Stimulated activated CD4-positive, alpha-beta T cell treated with anti-CD3 and anti-CD28 coated beads, Interleukin-1b, Interleukin-23, amount 100 ng/mL, for 24 hours (primary cell): ENCODE measurements around the gene VPS18.

Experiments used
- DNase-seq, 4 experiments: peaks; one replicate each; pipeline ENCODE4 v3.0.0-alpha.2; 2020; ENCODE audit warnings: low read depth in 4 of 4, low spot score in 1 of 4

VPS18 gene

DNA sequence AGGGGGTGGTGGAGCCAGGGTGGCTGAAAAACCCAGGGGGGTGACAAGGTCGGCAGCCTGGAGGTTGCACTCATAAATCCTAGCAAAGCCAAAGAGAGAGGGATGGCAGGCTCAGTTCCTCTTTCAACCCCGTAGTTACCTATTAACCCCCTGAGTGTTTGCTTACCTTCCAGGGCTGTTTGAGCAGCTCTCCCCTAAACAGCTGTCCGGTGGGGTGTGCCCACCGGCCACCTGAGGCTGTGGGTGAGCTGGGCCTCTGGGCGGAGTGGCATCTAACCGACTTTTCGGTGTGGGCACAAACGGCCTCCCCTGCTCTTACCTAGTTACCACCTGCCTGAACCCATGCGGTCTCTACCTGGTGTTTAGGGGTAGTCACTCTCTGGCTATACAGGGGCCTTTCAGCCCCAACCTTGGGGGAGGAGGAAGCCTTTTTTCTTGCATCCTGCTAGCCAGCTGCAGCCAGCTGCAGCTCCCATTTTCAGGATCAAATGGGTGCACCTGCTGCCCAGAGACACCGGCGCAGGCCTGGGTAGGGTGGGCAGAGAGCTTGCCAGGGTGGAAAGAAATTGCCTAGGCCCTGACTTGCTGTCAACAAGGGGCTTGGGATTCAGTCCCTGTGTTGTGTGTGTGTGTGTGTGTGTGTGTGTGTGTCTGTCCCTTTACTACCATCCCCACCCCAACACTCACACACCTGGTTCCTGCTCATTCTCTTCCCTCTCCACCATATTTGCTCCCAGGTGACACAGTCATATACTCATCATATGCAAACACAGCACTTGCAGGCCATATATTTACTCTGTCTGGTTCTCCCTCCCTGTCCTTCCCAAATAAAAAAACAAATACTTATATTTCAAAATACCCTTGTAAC is 38.6 kb downstream of the VPS18 start:
- DNase-seq: no peak

DNA sequence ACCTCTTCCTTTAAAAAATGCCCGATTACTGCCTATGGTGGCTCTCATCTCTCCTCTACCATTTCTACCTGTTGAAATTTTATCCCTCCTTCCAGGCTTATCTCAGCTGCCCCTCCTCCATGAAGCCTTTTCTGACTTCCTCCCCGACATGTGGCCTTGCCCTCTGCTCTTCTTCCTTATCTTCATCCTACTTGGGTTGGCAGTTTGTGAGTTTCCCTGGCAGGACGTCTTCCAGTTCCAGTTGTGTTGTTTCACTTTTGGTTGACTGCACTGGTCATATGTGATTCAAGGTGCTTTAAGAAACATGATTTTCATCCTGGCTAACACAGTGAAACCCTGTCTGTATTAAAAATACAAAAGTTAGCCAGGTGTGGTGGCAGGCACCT is 39.3 kb downstream of the VPS18 start:
- DNase-seq: no peak

DNA sequence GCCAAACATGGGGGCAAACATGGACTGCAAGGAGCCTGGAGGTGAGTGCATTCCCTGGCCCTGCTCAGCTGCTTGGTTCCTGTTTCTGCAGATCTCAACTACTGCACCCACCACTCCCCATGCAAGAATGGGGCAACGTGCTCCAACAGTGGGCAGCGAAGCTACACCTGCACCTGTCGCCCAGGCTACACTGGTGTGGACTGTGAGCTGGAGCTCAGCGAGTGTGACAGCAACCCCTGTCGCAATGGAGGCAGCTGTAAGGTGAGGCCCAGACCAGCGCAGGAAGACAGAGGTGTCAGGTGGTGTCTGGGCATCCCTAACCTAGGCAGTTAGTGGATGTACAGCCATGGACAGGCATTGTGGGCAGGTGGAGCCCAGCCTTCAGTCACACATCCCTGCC is 40.2 kb downstream of the VPS18 start:
- DNase-seq: no peak

DNA sequence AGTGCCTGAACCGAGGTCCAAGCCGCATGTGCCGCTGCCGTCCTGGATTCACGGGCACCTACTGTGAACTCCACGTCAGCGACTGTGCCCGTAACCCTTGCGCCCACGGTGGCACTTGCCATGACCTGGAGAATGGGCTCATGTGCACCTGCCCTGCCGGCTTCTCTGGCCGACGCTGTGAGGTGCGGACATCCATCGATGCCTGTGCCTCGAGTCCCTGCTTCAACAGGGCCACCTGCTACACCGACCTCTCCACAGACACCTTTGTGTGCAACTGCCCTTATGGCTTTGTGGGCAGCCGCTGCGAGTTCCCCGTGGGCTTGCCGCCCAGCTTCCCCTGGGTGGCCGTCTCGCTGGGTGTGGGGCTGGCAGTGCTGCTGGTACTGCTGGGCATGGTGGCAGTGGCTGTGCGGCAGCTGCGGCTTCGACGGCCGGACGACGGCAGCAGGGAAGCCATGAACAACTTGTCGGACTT is 42.0 kb downstream of the VPS18 start:
- DNase-seq: no peak

DNA sequence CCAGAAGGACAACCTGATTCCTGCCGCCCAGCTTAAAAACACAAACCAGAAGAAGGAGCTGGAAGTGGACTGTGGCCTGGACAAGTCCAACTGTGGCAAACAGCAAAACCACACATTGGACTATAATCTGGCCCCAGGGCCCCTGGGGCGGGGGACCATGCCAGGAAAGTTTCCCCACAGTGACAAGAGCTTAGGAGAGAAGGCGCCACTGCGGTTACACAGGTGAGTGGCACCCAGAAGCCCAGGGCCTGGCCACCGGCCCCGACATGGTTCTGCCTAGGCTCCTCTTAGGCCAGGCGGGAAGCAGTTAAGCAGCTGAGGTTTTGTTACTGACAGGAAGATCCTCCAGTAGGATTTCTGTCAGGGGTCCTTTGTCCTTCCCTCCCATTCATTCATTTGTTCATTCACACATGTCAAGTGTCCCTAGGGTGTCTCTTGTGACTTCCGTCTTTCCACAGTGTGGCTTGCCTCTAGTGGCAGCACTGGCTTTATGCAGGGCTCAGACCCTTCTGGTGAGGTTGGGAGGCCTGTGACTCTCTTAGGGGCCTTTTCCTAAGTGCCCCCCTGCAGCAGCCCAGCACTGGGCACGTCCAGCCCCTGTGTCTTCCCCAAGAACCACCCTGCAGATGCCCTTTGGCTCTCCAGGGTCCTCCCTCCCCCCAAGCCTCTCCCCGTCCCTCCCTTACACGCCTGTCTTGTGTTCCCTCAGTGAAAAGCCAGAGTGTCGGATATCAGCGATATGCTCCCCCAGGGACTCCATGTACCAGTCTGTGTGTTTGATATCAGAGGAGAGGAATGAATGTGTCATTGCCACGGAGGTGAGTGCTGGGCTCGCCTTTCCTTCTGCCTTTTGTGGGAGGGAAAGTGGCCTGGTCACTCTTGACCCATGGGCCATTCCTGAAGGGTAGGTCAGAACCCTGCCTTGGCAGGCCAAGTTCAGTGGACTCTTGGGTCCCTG is 42.7 kb downstream of the VPS18 start:
- no peak for DNase-seq

DNA sequence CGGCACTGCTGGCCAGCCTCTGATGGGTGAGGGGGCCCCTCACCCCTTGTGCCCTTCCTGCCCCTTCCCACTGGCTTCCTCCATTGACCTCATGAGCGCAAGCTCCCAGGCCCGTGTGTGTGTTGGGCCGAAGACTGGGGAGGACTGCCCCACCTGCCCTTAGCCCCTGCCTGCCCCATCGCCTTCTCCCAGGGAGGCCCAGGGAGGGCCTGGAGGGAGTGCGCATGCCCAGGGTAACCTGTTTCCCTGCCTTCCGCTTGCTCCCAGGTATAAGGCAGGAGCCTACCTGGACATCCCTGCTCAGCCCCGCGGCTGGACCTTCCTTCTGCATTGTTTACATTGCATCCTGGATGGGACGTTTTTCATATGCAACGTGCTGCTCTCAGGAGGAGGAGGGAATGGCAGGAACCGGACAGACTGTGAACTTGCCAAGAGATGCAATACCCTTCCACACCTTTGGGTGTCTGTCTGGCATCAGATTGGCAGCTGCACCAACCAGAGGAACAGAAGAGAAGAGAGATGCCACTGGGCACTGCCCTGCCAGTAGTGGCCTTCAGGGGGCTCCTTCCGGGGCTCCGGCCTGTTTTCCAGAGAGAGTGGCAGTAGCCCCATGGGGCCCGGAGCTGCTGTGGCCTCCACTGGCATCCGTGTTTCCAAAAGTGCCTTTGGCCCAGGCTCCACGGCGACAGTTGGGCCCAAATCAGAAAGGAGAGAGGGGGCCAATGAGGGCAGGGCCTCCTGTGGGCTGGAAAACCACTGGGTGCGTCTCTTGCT is 43.7 kb downstream of the VPS18 start:
- no peak for DNase-seq

DNA sequence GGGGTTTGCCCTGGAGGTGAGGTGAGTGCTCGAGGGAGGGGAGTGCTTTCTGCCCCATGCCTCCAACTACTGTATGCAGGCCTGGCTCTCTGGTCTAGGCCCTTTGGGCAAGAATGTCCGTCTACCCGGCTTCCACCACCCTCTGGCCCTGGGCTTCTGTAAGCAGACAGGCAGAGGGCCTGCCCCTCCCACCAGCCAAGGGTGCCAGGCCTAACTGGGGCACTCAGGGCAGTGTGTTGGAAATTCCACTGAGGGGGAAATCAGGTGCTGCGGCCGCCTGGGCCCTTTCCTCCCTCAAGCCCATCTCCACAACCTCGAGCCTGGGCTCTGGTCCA is 44.3 kb downstream of the VPS18 start:
- DNase-seq: no peak

DNA sequence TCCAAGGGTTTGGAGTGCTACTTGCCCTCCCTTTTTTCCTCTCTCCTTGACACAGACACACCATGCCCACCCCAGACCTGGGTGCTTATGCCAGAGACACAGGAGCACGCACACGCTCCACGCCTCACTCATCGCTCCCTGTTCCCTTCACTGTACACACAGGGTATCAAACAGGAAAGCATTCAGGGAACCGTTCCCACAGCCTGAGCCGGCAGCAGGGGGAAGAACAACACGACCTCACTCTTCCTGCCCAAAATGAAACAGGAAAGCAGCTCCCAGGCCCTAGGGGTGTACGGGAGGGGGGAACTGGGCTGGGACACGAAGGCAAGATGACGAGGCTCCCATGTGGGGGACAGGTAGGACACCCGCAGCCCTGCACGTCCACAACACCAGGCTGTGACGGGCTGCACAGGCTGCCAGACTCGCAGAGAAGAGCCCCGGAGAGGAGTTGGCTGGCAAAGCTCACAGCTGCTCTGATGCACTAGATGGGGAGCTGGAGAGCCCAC is 46.1 kb downstream of the VPS18 start:
- no peak for DNase-seq

DNA sequence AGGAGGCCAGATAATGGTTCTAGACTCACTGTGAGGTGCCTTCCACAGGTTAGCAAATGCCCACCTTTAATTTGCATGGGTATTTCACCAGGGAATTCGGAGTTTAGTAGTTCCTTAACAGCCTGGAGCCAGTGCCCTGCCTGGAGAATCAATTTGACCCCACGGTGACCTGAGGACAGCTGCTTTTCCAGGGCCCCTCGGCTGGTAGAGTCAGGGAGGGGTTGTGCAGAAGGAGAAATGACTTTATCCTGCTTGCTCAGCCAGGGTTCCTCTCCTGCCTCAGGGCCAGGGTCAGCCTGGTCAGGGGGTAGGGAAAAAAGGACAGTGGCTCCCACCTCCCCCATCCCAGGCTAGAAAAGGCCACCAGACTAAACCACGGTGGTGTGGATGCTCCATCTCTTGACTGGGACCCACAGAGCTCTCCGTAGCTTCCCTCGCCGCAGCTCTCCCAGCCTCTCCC is 46.8 kb downstream of the VPS18 start:
- DNase-seq: no peak

DNA sequence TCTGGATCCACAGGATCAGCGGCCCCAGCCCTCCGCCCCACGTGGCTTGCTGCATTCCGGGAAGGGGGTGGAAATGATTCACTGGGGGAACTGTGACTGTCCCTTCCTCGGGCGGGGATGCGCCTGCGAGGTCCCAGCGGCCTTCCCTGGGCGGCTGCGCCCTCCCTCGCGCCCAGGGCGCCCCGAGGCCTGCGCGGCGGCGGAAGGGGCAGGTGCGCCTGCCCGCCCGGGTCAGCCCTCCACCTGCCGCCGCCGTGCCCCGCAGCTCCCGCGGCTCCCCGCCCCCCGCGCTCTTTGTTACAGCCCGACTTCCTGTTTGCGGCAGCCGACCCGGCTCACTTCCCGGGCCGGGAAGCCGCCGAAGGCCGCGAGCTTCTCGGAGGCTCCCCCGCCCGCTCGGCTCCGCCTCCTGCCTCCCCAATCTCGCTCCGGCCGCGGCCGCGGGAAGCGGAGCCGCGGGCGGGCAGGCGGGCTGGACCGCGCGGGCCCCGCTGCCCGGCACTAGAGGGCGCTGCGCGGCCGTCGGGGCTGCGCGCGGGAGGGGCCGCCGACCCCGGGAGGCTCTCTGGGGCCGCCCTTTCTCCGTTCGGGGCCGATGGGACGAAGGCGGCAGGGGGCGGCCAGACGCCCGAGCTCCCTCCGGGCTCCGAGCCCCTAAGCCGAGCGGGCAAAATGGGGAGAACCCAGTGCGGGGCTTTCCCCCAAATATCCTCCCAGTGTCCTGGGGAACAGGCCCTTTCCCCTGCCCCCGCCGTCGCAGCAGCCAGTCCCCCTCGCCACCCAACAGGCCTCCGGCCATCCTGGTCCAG is 47.5 kb downstream of the VPS18 start:
- peak in 2 of 4 experiments; percentile 45 to 61 for DNase-seq

DNA sequence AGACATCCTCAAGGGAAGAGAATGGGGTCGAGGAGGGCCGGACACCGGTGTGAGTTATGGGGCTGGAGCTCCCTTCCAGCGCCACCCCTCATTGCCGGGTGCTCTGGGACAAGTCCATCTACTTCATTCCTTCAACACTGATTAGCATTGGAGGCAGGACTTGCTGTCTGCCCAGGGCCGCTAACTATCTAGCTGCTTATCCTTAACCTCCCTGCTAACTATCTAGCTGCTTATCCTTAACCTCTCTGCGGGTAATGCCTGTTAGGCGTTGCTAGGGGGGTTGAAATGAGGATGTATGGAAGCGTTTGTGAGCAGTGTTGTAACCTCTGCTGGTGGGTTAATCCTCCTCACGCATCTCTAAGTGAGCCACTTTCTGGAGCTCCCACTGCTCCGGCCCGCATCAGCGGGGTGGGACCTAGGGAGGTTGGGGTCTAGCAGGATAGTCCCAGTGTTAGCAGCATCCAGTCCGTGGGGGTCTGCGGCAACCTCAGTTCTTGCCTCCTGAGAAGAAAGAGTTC is 48.1 kb downstream of the VPS18 start:
- DNase-seq: no peak

DNA sequence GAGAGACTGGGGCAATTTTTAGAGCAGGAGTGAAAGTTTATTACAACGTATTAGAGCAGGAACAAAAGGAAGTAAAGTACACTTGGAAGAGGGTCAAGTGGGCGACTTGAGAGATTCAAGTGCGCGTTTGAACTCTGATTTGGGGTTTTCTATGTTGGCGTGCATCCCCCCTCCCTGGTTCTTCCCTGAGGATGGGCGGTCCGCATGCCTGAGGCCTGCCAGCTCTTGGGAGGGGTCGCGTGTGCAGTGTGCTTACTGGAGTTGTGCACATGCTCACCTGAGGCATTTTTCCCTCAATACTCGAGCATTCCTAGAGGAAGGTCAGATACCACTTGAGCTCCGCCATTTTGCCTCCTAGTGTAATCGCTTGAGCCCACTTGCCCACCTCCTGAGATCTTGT is 48.6 kb downstream of the VPS18 start:
- DNase-seq: no peak

DNA sequence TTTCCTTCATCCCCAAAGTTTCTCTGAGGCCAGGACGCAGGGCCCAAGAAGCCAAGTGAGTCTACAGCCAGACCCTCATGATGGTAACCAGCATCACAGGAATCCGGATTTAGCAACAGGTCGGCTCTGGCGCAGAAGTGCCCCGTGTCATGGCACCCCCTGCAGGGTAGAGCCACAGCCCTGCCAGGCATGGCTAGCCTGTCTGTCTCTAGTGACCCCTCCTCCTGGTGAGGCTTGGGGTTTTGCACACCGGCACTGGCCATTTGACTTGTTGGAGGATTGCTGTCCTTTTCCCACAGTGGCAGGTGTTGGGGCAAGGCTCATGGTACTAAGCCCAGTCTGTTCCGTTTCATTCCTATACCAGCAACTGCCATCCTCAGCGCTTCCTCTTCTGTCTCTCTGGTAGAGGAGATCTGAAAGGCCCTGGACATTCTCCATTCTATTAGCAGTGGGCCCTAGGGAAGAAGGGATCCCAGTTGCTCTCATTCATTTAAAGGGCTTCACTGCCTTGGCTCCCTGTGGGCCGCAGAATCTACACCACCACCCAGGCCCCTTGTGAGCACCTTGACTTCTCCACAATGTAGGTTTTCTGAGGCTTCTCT is 49.6 kb downstream of the VPS18 start:
- no peak for DNase-seq

DNA sequence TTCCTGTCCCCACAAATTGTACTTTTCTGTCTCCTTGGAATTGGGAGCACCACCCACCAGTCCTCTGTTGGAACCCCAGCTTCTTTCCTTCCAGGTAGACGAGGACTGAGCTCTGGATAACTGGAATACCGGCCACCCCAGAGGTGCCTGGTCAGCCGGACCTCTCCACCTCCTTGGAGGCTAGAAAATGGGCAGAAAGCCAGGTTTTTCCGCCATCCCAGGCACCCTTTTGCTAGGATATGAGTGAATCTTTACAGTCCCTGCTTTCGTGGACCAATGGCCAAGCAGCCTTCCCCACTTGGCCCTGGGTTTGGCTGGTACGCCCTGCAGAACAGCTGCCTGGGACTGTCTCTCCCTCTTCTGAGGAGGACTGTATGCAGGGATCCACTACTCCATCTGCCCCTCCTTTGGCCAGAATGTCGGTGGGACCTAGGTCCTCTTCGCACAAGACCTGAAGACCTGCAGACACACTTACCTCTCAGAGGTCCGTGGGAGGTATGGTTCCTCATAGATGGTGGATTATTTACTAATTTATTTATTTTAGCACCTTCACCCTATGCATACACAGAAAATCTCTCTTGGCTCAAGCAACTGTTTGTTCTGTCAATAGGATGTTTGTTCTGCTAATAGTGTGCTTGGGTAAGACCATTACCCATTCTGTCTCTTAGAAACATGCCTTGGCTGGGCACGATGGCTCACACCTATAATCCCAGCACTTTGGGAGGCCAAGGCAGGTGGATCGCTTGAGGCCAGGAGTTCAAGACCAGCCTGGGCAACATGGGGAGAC is 50.5 kb downstream of the VPS18 start:
- DNase-seq: no peak

DNA sequence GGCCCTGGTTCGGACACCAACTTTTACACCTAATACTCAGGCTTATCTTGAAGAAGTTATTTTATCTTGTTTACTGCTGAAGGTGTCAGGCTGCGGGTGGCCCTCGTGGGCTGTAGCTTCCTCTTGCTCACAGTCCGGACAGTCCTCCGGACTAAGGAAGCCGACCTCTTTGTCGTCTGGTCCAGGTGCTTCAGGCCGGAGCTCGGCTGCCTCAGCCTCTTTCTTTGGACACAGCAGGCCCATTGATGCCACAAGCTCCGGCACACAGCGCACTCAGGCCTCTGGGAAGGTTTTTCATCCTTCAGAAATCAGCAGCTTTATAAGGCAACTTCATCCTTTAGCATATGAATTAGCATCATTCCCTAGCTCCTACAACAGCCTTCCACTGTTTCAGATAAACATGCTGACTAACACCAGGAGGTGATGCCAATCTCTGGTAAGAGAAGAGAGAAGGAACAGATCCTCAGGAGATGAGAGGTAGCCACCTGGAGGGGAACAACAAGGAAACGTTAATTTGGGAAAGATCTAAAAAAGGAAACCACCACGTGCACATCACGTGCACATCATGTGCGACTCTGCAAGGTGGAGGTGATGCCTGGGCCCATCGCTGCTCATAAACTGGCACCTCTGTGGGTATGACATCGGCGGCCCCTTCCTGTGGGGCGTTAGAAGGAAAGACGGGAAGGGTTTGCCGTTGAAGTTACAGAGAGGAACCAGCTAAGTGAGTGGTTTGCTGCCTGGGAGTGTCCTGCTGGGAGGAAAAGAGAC is 54.6 kb downstream of the VPS18 start:
- no peak for DNase-seq

DNA sequence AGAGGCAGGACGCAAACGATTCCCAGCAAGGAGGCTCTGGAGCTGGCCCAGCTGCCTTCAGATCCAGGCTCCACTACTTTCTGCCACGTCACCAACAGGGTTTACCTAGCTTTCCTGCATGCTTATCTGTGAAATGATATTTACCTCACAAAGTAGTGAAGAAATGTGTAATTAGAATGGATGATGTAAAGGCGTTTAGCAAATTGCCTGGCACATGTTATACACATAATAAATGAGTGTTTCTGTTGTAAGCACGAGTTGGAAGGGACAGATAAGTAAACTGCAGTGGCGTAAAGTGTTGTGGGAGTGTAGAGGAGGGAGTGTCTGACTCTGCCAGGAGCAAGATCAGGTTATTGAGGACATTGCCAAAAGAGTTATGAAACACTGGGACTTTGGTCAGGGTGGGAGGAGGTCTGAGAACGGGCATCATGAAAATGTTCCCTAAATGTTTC is 55.5 kb downstream of the VPS18 start:
- DNase-seq: no peak

DNA sequence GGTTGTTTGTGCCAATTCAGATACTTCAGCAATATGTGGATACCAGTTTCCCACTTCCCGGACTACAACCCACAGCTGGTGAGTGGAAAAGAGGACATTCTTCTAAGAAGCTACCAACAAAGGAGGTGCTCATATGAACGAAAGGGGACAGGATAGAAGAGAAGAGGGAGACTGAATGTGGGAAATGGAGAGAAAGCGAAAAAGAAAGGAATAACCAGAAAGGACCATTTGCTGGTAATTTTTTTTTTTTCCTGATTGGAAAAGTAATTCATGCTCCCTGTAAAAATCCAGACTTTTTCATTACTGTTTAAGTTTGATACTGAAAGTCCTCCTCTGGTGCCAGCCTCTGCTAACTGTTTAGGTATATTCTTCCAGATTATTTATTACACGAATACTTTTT is 57.5 kb downstream of the VPS18 start:
- no peak for DNase-seq

DNA sequence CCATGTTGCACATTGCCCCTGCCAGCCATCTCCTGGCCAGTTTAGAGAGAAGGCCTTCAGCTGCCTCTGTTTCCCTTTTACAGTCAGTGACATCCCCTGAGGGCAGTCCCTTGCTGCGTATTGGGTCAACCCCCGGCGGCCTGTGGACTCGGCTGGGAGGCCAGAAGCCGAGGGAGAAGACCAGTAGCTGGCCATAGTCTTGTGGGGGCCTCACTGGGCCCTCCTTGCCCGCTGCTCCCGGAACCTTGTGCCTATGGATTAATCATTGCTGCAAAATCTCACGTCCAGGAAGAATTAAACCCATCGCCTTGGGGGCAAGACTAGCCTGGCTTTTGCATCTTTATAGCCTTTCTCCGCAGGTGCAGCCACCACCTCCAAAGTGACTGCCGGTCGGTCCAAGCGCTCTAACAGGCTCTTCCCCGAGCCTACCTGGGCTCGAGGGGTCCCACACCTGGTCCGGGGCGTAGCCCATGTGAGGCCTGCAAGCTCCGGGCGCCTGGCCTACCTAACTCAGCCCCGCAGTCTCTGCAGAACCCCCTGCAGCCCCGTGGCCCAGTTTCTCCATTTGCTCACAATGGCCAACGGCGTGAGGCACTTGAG is 58.2 kb downstream of the VPS18 start:
- DNase-seq: no peak
